ENCODE data around the gene ITPR3.

The ITPR3 gene

DNA sequence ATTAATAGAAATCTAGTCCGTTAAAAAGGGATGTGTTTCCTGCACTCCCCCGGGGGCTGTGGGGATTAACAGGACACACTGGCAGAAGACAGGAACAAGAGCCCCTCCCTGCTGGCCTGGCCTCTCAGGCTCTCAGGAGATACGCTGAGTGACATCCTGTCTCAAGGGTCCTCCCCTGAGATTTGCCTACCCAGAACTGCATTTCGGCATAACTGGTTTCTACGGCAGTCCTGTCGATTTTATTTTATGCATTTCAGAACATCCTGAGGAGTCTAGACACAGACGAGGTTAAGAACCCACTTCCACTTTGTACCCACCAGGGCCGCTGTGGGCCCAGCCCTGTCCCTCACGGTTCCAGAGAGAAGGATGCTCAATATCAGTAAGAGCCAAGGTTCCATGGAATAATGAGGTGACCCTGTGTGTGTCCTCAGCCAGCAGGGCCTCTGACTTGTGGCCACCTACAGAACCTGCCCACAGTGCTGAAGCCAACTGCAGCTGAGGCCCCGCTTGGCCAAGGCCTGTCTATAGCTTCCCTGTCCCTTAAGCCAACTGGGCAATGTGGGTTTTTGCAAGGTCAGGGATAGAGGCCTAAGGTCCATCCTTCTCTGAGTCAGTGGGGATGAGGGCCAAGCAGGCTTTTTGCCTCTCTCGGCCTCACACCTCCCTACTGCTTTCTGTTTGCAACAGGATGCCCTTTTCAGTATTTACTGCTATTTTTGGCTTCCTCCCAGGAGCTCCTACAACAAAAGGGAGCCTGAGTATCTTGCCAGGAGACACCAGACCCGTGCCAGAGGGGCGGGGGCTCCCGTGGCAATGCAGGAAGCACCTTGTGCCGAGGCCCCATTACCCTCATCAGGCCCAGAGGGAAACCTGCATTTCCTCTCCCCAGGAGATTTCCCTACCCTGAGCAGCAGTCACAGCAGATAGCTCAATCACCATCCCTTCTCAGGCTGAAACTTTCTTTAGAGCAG is 75.7 kb downstream of the ITPR3 start:
- DNase-seq (ENCODE audit: extremely low read depth, insufficient read length) = no peak
- Histone ChIP-seq H3K36me3 (ENCODE audit: control insufficient read depth, insufficient read depth, low read length) (peaks cover 33% of the 10 kb centered on the region), H3K4me3 (replicated peaks; ENCODE audit: low read depth, low read length) (no peak overlapping the region; the same call in 1 of the 2 replicates), H3K27me3 (replicated peaks; ENCODE audit: control insufficient read depth, insufficient read depth, low read length) (no peaks in the 10 kb centered on the region)
- TF ChIP-seq CTCF (IDR thresholded peaks at IDR 0.05; ENCODE audit: insufficient read depth, low read length, poor library complexity, severe bottlenecking) = no peak

DNA sequence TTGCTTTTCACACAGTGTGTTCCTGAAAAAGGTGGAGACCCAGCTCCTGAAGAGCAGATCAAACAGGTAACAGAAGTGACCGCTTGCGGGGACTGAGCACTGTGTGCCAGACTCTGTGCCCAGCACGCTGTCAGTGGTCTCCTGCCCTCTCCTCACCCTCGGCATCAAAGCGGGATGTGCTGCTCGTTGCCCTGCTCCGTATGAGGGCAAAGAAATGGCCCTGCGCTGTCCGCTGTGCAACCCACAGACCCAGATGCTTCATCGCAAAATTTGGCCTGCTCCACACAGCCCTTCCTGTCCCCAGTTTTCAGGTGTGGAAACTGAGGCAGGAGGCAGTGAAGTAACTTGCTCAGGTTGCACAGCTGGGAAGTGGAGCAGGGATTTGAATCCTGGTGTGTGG is 76.7 kb downstream of the ITPR3 start:
- no peak for TF ChIP-seq CTCF (IDR thresholded peaks at IDR 0.05; ENCODE audit: insufficient read depth, low read length, poor library complexity, severe bottlenecking)
- H3K27me3 ChIP-seq (replicated peaks; ENCODE audit: control insufficient read depth, insufficient read depth, low read length) = no peaks in the 10 kb centered on the region
- peaks cover 30% of the 10 kb centered on the region for H3K36me3 ChIP-seq (ENCODE audit: control insufficient read depth, insufficient read depth, low read length)
- no peak for DNase-seq (ENCODE audit: extremely low read depth, insufficient read length)
- H3K4me3 ChIP-seq (replicated peaks; ENCODE audit: low read depth, low read length) = no peak overlapping the region

GRCh38 chr6:33698494-33698893 is 77.4 kb downstream of the ITPR3 start:
- Histone ChIP-seq H3K36me3 (ENCODE audit: control insufficient read depth, insufficient read depth, low read length) (peaks cover 27% of the 10 kb centered on the region), H3K27me3 (replicated peaks; ENCODE audit: control insufficient read depth, insufficient read depth, low read length) (no peaks in the 10 kb centered on the region), H3K4me3 (replicated peaks; ENCODE audit: low read depth, low read length) (no peak overlapping the region)
- TF ChIP-seq CTCF (IDR thresholded peaks at IDR 0.05; ENCODE audit: insufficient read depth, low read length, poor library complexity, severe bottlenecking) = no peak
- no peak for DNase-seq (ENCODE audit: extremely low read depth, insufficient read length)

GRCh38 chr6:33699131-33699530 is 78.0 kb downstream of the ITPR3 start:
- Histone ChIP-seq H3K4me3 (replicated peaks; ENCODE audit: low read depth, low read length) (no peak overlapping the region), H3K36me3 (ENCODE audit: control insufficient read depth, insufficient read depth, low read length) (peaks cover 23% of the 10 kb centered on the region), H3K27me3 (replicated peaks; ENCODE audit: control insufficient read depth, insufficient read depth, low read length) (no peaks in the 10 kb centered on the region)
- no peak for TF ChIP-seq CTCF (IDR thresholded peaks at IDR 0.05; ENCODE audit: insufficient read depth, low read length, poor library complexity, severe bottlenecking)
- DNase-seq (ENCODE audit: extremely low read depth, insufficient read length) = no peak

DNA sequence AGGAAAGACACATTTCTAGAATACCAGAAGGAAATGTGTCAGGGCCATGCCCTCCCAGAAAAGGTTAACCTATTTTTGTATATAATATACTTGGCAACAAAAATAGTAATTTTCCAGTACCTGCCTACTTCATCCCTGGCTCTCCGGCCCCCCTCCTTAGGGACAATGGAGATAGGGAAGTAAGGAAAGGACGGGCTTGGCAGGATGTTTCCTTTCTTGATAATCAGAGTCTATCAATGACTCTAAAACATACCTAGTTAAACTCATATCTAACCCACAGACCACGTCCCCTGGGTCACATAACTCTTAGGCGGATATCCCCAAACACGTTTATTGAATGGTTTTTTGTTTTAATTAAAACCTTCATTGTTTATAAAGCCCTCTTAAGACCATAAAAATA is 78.6 kb downstream of the ITPR3 start:
- Histone ChIP-seq H3K36me3 (ENCODE audit: control insufficient read depth, insufficient read depth, low read length) (peaks cover 20% of the 10 kb centered on the region), H3K27me3 (replicated peaks; ENCODE audit: control insufficient read depth, insufficient read depth, low read length) (no peaks in the 10 kb centered on the region)

More for the DNA sequence above, 78.6 kb downstream of the ITPR3 start:
- no peak for TF ChIP-seq CTCF (IDR thresholded peaks at IDR 0.05; ENCODE audit: insufficient read depth, low read length, poor library complexity, severe bottlenecking)
- no peak overlapping the region for H3K4me3 ChIP-seq (replicated peaks; ENCODE audit: low read depth, low read length)
- no peak for DNase-seq (ENCODE audit: extremely low read depth, insufficient read length)

Measured in GM06990 (cell line).